A673 (cell line): Measurements from ENCODE around the gene THBS1.

Source experiments
- EZH2 ChIP-seq: fragments of 200-600 bp; sonication (generic); IDR thresholded peaks from 2 replicates; pipeline ENCODE4 v1.6.1; 2017; ENCODE audit warnings: borderline replicate concordance, low read depth, mild to moderate bottlenecking, mixed read lengths, antibody characterized with exemption, low read length; ENCODE audit not compliant: poor library complexity, severe bottlenecking
- TF ChIP-seq, protein P1 (sequence below): fragments of 300-800, 200-600 bp; sonication (generic); conservative IDR thresholded peaks from 2 replicates; pipeline ENCODE4 v1.5.1; 2017; ENCODE audit warnings: low read depth, mild to moderate bottlenecking, antibody characterized with exemption, low read length, moderate library complexity, mixed read lengths

- TF ChIP-seq EZH2 = no peak
- TF ChIP-seq, protein P1, sequence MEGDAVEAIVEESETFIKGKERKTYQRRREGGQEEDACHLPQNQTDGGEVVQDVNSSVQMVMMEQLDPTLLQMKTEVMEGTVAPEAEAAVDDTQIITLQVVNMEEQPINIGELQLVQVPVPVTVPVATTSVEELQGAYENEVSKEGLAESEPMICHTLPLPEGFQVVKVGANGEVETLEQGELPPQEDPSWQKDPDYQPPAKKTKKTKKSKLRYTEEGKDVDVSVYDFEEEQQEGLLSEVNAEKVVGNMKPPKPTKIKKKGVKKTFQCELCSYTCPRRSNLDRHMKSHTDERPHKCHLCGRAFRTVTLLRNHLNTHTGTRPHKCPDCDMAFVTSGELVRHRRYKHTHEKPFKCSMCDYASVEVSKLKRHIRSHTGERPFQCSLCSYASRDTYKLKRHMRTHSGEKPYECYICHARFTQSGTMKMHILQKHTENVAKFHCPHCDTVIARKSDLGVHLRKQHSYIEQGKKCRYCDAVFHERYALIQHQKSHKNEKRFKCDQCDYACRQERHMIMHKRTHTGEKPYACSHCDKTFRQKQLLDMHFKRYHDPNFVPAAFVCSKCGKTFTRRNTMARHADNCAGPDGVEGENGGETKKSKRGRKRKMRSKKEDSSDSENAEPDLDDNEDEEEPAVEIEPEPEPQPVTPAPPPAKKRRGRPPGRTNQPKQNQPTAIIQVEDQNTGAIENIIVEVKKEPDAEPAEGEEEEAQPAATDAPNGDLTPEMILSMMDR = no peak
Observed at GRCh38 chr15:39608185-39609139, 27.6 kb downstream of the THBS1 start.
